ENCODE results near the gene ZNG1A. TPM values are rescaled to one million over a fixed set of nuclear protein-coding genes. Genes with fewer than 3 reads are reported as not detected.
A peak's percentile ranks its signal among the peaks of the same experiment; 100 is the strongest.

The ZNG1A gene
- total and polyA plus RNA-seq, 9 of the 15 experiments (the other 6 are each of a cell fraction or from before 2014, with no cell fraction given) = 20.7 to 90.6 (median 41.7) TPM

DNA sequence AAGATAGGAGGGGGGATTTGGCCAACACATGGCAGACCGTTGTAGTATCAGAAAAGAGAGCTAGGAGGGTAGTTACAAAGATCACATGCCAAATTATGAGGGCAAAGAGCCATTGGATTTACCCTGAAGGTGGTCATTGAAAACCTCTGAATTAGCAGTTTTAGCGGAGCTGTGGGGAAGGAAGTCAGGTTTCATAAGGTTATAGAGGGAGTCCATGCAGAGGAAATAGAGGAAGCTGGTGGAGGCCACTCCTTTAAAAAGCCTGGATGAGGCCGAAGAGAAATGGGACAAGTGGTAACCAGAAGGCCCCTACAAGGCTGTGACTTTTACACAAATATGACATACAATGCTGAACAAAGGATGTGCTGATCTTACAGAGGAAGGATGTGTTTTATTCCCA lies 49.0 kb upstream of the ZNG1A start:
- Histone ChIP-seq H3K4me1 (replicated peaks in 1 of 2; ENCODE audit: control insufficient read depth in 2 of 2, insufficient read depth in 2 of 2, low read length in 2 of 2) (peaks cover 7 to 28% of the 10 kb centered on the region in 2 experiments), H3K9ac (ENCODE audit: insufficient read depth in 1 of 2, low read depth in 2 of 2, low read length in 2 of 2) (no peak overlapping the region), H3K36me3 (ENCODE audit: control insufficient read depth, insufficient read depth, low read length) (no peaks in the 10 kb centered on the region), H2AFZ (ENCODE audit: low read depth, low read length) (no peak overlapping the region), H3K9me3 (replicated peaks; ENCODE audit: control insufficient read depth, insufficient read depth, low read depth, low read length) (no peaks in the 10 kb centered on the region), H4K20me1 (replicated peaks; ENCODE audit: control insufficient read depth, insufficient read depth, low read length) (no peaks in the 10 kb centered on the region), H3K79me2 (ENCODE audit: control insufficient read depth, insufficient read depth, low read length) (peaks cover 12% of the 10 kb centered on the region), H3K27me3 (ENCODE audit: control insufficient read depth in 2 of 2, insufficient read depth in 2 of 2, low read length in 2 of 2) (no peaks in the 10 kb centered on the region), H3K27ac (ENCODE audit: extremely low read depth, low read depth, low read length) (peak overlapping the region; percentile 19; the same call in 1 of the 3 replicates), H3K9me1 (ENCODE audit: control insufficient read depth, insufficient read depth, low read length) (no peaks in the 10 kb centered on the region), H3K4me3 (no peak overlapping the region), H3K4me2 (ENCODE audit: insufficient read depth, low read length) (no peak overlapping the region)
- ChIA-PET POLR2A (interaction anchor here (0.6 kb wide), 1 partner anchor 480 kb away, joined by 3 read pairs; no protein-coding TSS in a partner anchor), CTCF (ENCODE audit: low intra/inter-chr PET ratio) (no interaction called here)
- TF ChIP-seq BACH1 (tag; IDR thresholded peaks at IDR 0.05) (no peak), ZKSCAN1 (IDR thresholded peaks at IDR 0.05; ENCODE audit: low read depth, low read length) (no peak), ZNF239 (CRISPR knock-in tag; IDR thresholded peaks at IDR 0.05) (no peak), ZNF316 (IDR thresholded peaks at IDR 0.05) (peak; percentile 12; the same call in 1 of the 2 replicates), SPI1 (IDR thresholded peaks at IDR 0.05; ENCODE audit: borderline replicate concordance, low read depth, low read length) (peak; percentile 15; the same call in 1 of the 2 replicates)
- no peak for DNase-seq (ENCODE audit: extremely low read depth in 1 of 4, low spot score in 3 of 4)
- in situ Hi-C loops (cut with MboI) (no loop called here), intact Hi-C loops (cut with micrococcal nuclease) (no loop called here)
- 62% methylated on average over 3 of the region's 3 CpGs for WGBS (ENCODE audit: insufficient coverage, low coverage, missing lambda C conversion rate)
- FAIRE-seq = no peak
- ATAC-seq = peak; percentile 32; the same call in 2 of the 3 replicates
- no TSS peak for BruUV-seq (replicated peaks)
